Smooth muscle cell (in vitro differentiated cells): ENCODE measurements around the gene MRM2. TPM values are rescaled to one million over a fixed set of nuclear protein-coding genes. Genes with fewer than 3 reads are reported as not detected.

Experiments used
- DNase-seq: peaks from one replicate; lab custom pipeline; 2025; ENCODE audit not compliant: unreplicated experiment; lab: John Stamatoyannopoulos, UW
- H2AFZ ChIP-seq: fragments of 200-600 bp; sonication (generic); 2 replicates; pipeline ENCODE4 v1.6.0; 2016; ENCODE audit warnings: antibody characterized with exemption, low read depth, mild to moderate bottlenecking
- H3F3A ChIP-seq: fragments of 200-600 bp; sonication (generic); 2 replicates; pipeline ENCODE4 v1.6.0; 2017; ENCODE audit warnings: antibody characterized with exemption, low read depth
- H3K27ac ChIP-seq: fragments of 200-600 bp; sonication (generic); 2 replicates; pipeline ENCODE4 v1.5.1; 2016; ENCODE audit warnings: low read depth, mild to moderate bottlenecking
- H3K27me3 ChIP-seq: fragments of 200-600 bp; sonication (generic); 2 replicates; pipeline ENCODE4 v1.6.1; 2016; ENCODE audit warnings: low read depth, mild to moderate bottlenecking
- H3K36me3 ChIP-seq: fragments of 200-600 bp; sonication (generic); 2 replicates; pipeline ENCODE4 v1.5.1; 2016; ENCODE audit warnings: low read depth
- H3K4me1 ChIP-seq: fragments of 200-600 bp; sonication (generic); 2 replicates; pipeline ENCODE4 v1.5.1; 2016; ENCODE audit warnings: low read depth
- H3K4me2 ChIP-seq: fragments of 200-600 bp; sonication (generic); 2 replicates; pipeline ENCODE4 v1.6.0; 2016; ENCODE audit warnings: mild to moderate bottlenecking
- H3K4me3 ChIP-seq: fragments of 200-600 bp; sonication (generic); 2 replicates; pipeline ENCODE4 v1.5.1; 2016; ENCODE audit warnings: mild to moderate bottlenecking
- H3K79me2 ChIP-seq: fragments of 200-600 bp; sonication (generic); 2 replicates; pipeline ENCODE4 v1.6.0; 2016; ENCODE audit warnings: low read depth, mild to moderate bottlenecking
- H3K9ac ChIP-seq: fragments of 200-600 bp; sonication (generic); 2 replicates; pipeline ENCODE4 v1.6.0; 2016; ENCODE audit warnings: low read depth
- H3K9me3 ChIP-seq: fragments of 200-600 bp; sonication (generic); replicated peaks from 2 replicates; pipeline ENCODE4 v1.5.1; 2016; ENCODE audit warnings: low read depth
- H4K20me1 ChIP-seq: fragments of 200-600 bp; sonication (generic); 2 replicates; pipeline ENCODE4 v1.6.0; 2016; ENCODE audit warnings: low read depth
- CTCF ChIP-seq: fragments of 200-600 bp; sonication (generic); IDR thresholded peaks from 2 replicates; pipeline ENCODE4 v1.5.1; 2017; ENCODE audit warnings: borderline replicate concordance, mild to moderate bottlenecking, antibody characterized with exemption; ENCODE audit not compliant: insufficient read depth, poor library complexity, severe bottlenecking
- WGBS: methylation state at CpG from one replicate; pipeline ENCODE4 v1.1.7; 2016; ENCODE audit warnings: low lambda C conversion rate; 5-methylcytosine and 5-hydroxymethylcytosine counted together
- polyA plus RNA-seq: library from polyadenylated mRNA; unstranded; fragments of >200 nt; fragmentation: Nextera tagmentation; extraction: Ambion mirVana; gene quantifications from 2 replicates; pipeline ENCODE4 v1.2.1, GENCODE V29; 2016
- total RNA-seq: library from RNA; depleted of rRNA; stranded (reverse); fragments of >200 nt; gene quantifications from 2 replicates; pipeline ENCODE4 v1.2.3, GENCODE V29; 2014

The MRM2 gene
- total and polyA plus RNA-seq, 2 experiments from 2014 or later = 17.1 to 30.8 TPM

GRCh38 chr7:2256306-2257045, 14.5 kb upstream of the MRM2 start:
- Histone ChIP-seq H4K20me1 (no peaks in the 10 kb centered on the region), H3K27ac (no peak overlapping the region), H3F3A (no peaks in the 10 kb centered on the region), H3K4me1 (no peaks in the 10 kb centered on the region), H3K4me2 (no peak overlapping the region), H3K4me3 (no peak overlapping the region), H2AFZ (no peak overlapping the region), H3K9me3 (no peaks in the 10 kb centered on the region), H3K9ac (no peak overlapping the region), H3K27me3 (no peaks in the 10 kb centered on the region), H3K79me2 (no peaks in the 10 kb centered on the region), H3K36me3 (no peaks in the 10 kb centered on the region)
- no peak for TF ChIP-seq CTCF
- WGBS = 96% methylated on average over 43 of the region's 44 CpGs
- no peak for DNase-seq

- no peak overlapping the region for H3K4me2 ChIP-seq
- no peaks in the 10 kb centered on the region for H3K27me3 ChIP-seq
- H2AFZ ChIP-seq = no peak overlapping the region
- H3K9ac ChIP-seq = no peak overlapping the region
- H3K79me2 ChIP-seq = no peaks in the 10 kb centered on the region
- no peak overlapping the region for H3K27ac ChIP-seq
- no peak overlapping the region for H3K4me3 ChIP-seq
- no peaks in the 10 kb centered on the region for H3K4me1 ChIP-seq
- no peaks in the 10 kb centered on the region for H4K20me1 ChIP-seq
- H3F3A ChIP-seq = no peaks in the 10 kb centered on the region
- 89% methylated on average over 33 of the region's 33 CpGs for WGBS
- DNase-seq = no peak
- H3K36me3 ChIP-seq = no peaks in the 10 kb centered on the region
- no peak for TF ChIP-seq CTCF
- H3K9me3 ChIP-seq = no peaks in the 10 kb centered on the region
Observed at GRCh38 chr7:2255145-2256139, 13.4 kb upstream of the MRM2 start.

GRCh38 chr7:2254429-2255144, 12.6 kb upstream of the MRM2 start:
- TF ChIP-seq CTCF = no peak
- Histone ChIP-seq H2AFZ (no peak overlapping the region), H3K9ac (no peak overlapping the region), H3K27ac (no peak overlapping the region), H3F3A (no peaks in the 10 kb centered on the region), H3K27me3 (no peaks in the 10 kb centered on the region), H3K4me1 (no peaks in the 10 kb centered on the region), H3K9me3 (no peaks in the 10 kb centered on the region), H3K79me2 (no peaks in the 10 kb centered on the region), H3K36me3 (no peaks in the 10 kb centered on the region), H3K4me2 (no peak overlapping the region), H3K4me3 (no peak overlapping the region), H4K20me1 (no peaks in the 10 kb centered on the region)
- 97% methylated on average over 31 of the region's 31 CpGs for WGBS
- DNase-seq = no peak
